Measurements from ENCODE around the gene CCL8.
"Not testable (repeated sequence)": the region's sequence is repeated elsewhere in the genome, so short reads cannot be mapped to it uniquely, and the experiment has no call there.

CCL8 gene

DNA sequence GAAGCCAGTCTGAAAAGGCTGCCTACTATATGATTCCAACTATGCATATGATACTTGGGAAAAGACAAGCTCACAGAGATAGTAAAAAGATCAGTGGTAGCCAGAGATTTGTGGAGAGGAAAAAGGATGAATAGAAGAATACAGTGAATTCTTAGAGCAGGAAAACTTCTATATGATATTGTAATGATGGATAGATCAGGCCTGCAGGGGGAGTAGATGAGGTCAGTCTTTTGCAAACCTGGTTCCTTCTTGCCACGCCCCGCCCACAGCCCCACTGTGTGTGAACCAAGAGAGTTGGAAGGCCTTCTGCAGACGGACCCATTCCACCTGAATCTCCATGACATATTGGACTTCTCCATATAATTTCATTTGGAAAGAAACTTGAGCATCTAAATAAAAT lies 761 bp upstream of the CCL8 start:
- DNase-seq: no peak

DNA sequence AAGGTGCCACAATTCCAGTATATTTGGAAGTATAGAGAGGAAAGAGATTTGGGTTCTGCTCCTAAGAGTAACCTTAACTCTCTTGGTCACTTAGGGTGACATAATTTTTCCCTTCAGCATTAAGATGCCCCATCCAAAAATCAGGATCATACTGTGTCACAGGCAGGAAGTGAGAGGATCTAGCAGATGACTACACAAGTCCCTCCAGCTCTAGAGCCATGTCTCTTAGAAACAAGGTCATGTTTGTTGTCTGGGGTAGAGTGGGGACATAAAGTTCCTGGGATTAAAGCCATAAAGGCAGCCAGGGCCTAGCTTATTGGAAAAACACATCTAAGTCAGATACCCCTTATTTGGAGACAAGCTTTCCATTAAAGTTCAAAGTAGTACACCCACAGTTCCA lies 2.7 kb downstream of the CCL8 start:
- DNase-seq: no peak

DNA sequence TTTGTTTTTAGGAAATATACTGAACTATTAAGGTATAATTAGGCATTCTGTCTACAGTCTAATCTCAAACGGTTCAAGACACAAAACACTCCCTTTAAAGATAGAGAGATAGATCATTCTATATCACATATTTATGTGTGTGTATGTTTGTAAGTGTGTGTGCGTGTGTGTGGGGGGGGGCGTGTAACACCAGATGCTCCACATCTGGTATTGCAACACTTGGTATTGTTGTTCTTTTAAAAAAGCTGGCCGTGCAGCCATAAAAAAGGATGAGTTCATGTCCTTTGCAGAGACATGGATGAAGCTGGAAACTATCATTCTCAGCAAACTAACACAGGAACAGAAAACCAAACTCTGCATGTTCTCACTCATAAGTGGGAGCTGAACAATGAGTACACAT lies 8.3 kb downstream of the CCL8 start:
- DNase-seq: not testable (repeated sequence)

DNA sequence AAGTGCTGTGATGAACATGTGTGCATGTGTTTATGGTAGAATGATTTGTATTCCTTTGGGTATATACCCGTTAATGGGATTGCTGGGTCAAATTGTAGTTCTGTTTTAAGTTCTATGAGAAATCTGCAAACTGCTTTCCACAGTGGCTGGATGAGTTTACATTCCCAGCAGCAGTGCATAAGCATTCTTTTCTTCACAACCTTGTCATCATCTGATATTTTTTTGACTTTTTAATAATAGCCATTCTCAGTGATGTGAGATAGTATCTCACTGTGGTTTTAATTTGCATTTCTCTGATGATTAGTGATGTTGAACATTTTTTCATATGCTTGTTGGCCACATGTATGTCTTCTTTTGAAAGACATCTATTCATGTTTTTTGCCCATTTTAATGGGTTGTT lies 18.5 kb downstream of the CCL8 start:
- no peak for DNase-seq

DNA sequence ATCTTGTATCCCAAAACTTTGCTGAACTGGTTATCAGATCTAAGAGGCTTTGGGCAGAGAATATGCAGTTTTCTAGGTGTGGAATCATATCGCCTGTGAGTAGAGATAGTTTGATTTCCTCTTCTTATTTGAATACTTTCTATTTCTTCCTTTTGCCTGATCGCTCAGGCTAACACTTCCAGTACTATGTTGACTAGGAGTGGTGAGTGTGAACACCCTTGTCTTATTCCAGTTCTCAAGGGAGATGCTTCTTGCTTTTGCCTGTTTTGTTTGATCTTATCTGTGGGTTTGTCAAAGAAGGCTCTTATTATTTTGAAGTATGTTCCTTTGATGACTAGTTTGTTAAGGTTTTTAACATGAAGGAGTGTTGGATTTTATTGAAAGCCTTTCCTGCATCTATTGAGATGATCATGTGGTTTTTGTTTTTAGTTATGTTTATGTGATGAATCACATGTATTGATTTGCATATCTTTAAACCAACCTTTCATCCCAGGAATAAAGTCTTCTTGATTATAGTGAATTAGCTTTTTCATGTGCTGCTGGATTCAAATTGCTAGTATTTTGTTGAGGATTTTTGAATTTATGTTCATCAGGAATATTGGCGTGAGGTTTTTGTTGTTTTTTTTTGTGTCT lies 20.0 kb downstream of the CCL8 start:
- no peak for DNase-seq

DNA sequence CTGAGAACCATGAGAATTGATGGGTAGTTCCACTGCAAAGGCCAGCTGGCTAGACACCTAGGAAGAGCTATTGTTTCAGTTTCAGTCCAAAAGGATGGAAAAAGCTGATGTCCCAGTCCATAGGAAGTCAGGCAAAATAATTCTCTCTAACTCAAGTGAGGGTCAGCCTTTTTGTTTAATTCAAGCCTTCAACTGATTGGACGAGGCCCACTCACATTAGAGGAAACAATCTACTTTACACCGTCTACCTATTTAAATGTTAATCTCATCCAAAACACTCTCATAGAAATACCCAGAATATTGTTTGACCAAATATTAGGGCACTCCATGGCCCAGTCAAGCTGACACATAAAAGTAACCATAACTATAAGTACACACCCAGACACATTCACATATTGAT lies 22.7 kb downstream of the CCL8 start:
- no peak for DNase-seq

DNA sequence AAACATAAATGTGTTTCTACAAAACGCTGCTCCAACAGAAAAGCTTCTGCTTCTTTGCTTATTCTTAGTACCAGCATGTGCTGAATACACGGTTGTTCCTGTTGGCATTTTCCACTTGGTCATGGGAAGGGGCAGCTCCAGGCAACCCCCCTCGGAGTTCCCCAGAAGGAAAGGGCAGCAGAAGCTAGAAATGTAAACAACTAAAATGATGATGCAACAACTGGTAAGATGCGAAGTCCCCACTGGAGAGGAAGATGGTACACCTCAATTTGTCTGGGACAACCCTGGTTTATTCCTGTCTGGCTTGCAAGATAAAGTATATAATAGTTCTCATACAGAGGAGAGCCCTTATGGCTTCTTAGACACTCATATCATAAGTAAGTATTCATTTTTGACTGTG lies 27.8 kb downstream of the CCL8 start:
- no peak for DNase-seq

DNA sequence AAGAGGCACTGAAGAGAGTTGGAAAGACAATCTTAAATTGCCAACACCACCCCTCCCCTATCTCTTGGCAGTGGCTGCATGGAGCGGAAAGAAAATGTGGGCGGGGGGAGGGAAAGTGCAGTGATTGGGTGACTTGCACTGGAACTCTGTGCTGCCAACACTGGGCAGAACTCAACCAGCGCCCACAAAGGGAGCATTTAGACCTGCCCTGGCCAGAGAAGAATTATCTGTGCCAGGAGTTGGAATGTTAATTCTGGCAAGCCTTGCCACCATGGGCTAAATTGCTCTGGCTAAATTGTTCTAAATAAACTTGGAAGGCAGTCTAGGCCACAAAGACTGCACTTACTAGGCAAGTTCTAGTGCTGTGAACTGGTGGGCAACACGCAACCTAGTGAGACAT lies 30.5 kb downstream of the CCL8 start:
- DNase-seq: no peak

DNA sequence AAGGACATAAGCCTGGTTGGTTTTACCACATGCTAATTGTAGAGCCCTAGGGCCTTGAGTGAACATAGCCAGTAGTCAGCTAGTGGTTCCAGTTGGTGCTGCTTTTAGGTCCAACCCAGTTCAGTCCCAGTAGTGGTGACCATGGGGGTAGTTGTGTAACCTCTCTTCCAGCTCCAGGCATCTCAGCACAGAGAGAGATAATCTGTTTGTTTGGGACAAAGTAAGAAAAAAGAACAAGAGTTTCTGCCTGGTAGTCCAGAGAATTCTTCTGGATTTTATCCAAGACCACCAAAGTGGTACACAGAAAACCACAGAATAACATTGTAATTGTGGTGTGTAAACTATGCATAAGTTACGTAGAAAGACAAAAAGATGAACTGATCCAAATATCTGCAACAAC lies 31.9 kb downstream of the CCL8 start:
- no peak for DNase-seq

DNA sequence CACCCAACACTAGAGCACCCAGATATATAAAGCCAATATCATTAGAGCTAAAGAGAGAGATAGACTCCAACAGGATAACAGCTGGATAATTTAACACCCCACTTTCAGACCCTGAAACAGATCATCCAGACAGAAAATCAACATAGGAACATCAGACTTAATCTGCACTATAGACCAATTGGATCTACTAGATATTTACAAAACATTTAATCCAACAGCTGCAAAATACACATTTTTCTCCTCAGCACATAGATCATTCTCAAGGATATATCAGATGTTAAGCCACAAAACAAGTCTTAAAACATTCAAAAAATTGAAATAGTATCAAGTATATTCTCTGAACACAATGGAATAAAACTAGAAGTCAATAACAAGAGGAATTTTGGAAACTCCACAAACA lies 33.0 kb downstream of the CCL8 start:
- DNase-seq: no peak

DNA sequence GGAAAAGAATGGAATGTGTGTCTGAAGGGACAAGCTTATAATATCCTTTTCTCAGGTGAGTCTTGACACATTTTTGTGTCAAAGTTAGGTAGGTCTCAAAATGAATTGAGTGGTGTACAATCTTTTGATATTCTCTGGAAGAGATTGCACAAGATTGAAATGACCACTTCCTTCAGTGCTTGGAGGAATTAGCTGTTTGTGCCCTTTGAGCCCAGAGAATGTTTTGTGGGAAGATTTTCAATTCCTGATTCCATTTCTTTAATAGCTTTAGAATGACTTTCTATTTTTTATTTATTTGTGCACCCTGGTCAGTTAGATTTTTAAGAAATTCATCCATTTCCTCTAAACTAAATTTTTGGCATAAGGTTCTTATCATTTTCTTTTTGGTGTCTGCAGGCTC lies 35.4 kb downstream of the CCL8 start:
- no peak for DNase-seq

DNA sequence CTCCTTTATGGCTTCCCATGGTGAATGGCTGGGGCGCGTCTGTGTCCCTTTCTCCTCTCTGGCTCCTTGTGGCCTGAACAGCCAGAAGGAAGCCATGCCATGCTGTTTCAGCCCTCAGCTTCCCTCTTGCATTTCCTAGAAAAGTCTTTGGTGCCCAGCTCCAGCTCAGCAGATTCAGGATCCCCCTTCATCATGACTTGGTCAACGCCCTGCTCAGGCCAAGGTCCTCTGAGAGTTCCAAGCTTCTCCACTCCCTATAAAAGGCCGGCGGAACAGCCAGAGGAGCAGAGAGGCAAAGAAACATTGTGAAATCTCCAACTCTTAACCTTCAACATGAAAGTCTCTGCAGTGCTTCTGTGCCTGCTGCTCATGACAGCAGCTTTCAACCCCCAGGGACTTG lies 37.0 kb downstream of the CCL8 start, which contains the start of gene CCL13:
Gene CCL13 (plus strand): TSS at position 287 of the 400 bp plus-strand sequence. CDS start 47 bp downstream, at position 334.
- DNase-seq: no peak

DNA sequence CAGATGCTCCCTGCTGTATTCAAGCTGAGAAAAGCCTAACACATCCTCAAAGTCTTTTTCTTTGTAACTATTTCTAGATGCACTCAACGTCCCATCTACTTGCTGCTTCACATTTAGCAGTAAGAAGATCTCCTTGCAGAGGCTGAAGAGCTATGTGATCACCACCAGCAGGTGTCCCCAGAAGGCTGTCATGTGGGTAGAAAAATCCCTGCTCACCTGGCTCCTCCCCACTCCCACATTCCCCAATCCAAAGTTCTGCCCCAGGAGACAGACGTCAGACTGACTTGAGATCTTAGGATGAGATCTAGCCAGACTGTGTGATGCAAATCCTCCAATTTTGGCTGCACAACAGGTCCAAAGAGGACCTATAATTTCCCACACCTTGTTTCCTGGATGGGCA lies 38.2 kb downstream of the CCL8 start:
- DNase-seq: no peak

DNA sequence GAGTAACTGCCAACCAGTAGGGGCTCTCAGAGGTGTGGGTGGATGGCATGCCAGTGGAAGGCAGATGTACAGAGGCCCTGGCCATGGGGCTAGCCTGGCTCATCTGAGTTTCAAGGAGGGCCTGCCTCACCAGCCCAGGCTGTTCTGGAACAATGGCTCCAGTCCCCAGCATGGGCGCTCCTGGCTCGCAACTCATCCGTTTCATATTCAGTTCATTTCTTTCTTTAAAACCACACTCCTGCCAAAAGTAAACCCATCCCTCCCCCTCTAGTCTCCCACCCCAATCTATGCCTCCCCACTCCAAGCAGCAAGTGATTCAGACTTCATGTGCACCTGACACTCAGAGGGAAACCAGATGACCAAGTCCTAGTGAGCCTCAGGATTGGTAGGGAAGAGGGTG lies 39.4 kb downstream of the CCL8 start:
- DNase-seq: no peak

DNA sequence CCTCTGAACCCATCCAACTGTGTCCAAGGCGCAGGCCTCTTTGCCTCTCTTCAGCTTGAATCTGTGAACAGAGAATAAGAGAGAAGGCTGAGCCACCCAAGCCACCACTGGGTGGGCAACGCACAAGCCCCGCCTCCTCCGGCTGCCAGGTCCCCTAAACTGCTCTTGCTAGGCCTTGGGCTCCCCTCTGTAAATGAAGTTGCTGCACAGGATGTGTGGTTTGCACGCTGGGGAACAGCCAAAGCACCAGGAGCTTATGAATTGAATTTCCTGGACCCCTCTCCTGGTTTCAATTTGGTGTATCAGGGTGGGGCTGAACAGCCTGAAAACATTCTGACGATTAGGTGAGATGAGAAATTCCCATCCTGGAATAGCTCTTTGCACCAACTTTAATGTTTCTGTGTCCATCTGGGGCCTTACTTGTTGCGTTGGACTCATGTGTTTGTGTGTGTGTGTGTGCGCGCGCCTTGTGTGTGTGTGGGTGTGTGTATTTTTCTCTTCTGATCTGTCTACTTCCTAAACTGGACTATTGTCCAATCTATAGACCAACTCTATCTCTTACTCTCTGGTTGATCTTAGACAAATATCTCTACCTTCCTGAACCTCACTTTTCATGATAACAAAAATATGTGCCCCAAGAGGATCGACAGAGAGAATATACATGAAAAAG lies 41.5 kb downstream of the CCL8 start:
- no peak for DNase-seq

DNA sequence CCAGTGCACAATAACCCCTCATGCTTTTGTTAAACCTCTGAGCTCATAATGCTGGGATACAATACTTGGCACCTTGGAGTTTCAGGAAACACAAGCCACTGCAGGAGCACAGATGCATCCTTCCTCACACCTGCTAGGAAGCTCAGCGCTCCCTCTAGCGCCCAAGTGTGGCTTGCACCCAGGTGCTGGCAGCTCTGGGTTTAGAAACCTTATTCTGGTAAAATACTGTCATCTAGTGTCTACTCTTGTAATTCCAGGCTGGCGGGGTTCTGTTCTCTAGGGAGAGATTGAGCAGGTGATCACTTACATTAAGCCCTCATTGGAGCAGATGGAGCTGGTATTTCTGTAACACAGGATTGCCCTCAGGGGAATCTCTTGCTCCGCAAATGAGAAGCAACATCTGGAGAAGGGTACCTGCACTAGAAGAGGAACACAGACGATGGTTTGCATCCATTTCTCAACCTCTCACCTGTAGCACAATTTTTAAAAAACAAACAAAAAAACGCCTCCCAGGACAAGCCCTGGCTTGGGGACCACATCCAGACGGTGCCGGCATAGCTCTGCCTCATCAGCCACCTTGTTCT lies 42.3 kb downstream of the CCL8 start:
- peak; percentile 55 for DNase-seq

DNA sequence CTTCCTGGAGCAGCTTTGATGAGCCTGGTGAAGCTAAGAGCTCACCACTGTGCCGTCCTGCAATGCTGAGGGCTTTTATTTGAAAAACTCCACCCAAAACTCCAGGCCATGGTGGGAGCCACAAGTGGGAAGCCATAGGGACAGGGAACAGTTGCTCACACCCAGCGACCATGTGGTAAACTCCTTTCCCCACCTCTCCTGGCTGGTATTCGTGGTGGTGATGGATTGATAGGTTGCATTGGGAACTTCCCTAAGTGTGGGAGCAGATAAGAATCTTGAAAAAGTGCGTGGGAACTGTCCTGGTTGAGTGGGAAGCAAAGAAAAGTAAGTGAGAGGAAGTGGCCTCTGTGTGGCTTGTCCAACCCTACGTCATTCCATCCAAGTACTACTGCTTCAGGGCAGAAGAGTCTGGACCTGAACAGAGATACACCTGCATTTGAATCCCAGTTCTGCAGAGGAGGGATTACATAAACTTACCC lies 44.0 kb downstream of the CCL8 start, which contains the start of gene CCL1:
Gene CCL1 (minus strand): TSS at position 51 of the 479 bp plus-strand sequence. CDS start 72 bp downstream, outside the sequence.
- no peak for DNase-seq

DNA sequence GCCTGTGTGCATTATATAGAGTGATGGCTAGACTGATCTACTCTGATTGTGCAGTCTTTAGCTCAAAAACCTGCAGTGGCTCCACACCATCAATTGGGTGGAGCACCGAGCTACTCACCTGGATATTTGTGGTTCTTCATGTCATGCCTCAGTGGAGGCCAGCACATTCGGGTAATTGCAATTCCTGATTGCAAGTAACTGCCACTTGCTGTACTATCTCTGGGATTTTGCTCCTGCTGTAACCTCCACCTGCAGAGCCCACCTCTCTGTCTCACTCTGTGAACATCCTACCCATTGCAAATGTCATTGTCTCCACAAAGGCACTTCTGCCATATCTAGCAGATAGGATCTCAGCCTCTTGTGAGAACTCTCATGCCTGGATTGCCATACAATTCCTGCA lies 45.5 kb downstream of the CCL8 start:
- DNase-seq: no peak

DNA sequence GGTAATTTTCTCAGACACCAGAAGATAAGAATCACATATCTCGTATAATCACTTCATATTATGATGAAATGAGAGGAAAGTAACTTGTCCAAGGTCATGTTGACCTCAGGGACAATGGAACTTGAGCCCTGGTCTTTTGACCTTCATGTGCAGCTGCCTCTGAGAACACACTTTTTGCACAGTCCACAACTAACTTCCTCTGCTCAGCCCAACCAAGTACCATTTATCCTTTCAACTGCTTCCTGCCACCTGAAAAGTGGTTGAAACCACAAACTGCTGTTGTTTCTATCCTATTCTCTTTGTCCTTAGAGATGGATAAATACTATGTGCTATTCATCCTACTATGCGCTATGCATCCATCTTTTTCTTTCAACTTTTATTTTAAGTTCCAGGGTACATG lies 46.1 kb downstream of the CCL8 start:
- no peak for DNase-seq

DNA sequence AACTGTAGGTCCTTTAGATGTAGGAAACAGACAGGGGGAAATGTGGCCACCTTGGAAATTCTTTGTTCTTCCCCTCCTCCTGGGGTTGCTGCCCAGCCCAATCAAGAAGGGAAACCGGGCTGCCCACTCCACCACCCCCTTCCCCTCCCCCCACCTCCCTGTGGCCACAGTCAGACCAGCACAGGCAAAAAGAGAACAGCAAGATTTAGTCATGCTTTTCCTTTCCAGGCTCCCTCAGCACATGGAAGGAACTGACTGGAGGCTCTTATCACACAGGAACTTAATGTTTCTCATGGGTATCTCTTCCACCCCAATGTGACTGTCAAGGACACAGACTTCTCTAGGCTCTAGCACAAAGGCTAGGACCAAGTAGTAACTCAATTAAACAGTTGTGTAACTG lies 46.8 kb downstream of the CCL8 start:
- DNase-seq: no peak

DNA sequence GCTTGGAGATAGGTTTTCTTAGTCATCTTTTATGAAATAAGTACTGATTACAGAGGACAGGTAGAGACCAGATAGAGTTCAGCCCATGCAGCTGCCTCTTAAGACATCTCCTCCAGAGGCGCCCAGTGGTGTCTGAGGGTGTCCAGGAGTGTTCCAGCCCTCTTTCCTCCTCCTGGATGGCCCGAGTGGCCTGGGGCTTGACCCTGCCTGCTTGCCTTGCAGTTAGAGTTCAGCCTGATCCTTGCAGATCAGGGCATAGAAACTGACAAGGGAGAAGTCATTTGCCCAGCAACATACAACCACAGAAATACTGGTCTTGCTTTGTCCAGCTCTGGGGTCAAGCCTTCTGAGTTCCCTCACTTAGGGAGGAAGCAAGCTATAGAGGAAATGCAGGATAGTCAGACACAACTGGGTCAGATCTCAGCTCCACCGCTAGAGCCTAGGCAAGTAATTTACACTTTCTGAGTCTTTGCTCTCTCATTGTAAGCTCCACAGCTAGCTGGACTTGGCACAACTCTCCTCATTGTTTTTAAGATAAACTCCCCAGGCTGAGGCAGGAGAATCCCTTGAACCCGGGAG lies 47.4 kb downstream of the CCL8 start:
- DNase-seq: no peak

DNA sequence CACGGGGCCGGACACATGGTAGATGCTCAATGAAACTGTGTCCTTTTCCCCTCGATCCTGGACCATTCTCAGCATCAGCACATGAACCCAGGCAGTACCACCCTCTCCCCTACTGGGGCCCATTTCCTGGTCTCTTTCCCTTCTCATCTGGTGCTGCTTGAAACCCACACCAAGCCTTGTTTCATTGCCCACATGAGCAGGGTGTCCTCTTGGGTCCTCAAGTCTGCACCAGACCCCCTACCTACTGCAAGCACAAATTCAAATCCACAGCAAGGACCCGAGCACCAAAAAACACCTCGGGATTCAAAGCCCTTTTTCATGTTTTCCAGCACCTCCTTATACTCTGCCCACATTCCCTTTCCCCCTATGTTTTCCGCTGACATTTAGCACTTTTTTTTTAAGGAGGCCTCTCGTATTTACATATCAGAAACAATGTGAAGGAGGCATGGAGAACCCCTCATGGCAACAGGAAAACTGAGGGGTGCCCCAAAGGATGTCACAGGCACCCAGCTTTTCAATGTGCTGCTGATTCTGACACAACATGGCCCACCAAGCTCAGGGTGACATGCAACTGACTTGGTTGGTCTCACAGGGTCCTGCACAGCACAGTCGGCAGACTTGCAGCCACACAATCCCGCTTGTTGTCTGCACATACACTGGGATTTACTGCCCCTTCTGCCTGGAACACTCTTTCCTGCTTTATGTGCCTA lies 48.4 kb downstream of the CCL8 start:
- no peak for DNase-seq

DNA sequence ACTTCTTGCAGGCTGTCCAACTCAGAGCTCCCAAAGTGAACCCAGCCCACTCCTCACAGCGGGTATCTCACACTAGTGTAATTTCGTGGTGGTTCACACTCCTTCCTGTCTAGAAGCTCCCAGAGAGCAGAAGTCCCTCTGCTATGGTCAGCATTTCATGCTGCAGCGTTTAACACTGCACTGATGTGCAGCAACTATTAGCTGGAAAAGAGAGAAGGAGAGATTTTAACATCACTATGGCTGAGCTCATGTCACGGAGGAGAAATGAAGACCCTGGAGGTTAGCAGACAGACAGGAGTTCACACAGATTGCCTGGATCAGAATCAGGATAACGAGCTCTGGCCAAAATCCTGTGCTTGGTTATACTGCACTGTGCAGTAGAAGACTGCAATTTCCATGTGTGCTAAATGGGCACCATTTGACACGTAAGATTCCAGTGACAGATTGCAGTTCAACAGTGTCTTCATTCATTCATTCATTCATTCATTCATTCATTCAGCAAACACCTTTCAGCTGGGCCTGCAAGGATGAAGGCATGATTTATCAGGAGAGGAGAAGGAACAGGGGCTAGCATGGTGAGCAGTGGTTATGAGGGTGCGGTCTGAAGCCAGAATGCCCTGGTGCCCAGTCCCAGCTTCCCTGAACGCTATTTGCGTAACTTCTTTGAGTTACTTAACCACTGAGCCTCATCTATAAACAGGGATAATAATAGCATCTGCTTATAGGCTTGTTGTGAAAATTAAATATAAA lies 49.1 kb downstream of the CCL8 start:
- no peak for DNase-seq

All from activated CD8-positive, alpha-beta memory T cell treated with anti-CD3 and anti-CD28 coated beads, Interleukin-2, amount 50 U/mL, for 4 hours (primary cell).